Measurements from ENCODE around the gene APOC1. TPM values are rescaled to one million over a fixed set of nuclear protein-coding genes. Genes with fewer than 3 reads are reported as not detected.

APOC1 gene
- total RNA-seq, 1 donor from 2014 or later = 0.79 TPM

- H3K27me3 ChIP-seq (ENCODE audit: control insufficient read depth, insufficient read depth, low read length) = no peaks in the 10 kb centered on the region
- FAIRE-seq (no peak), DNase-seq (ENCODE audit: low read depth) (no peak)
- H3K4me3 ChIP-seq (ENCODE audit: low read depth, low read length) = no peak overlapping the region
- TF ChIP-seq CTCF (IDR thresholded peaks at IDR 0.05; ENCODE audit: insufficient read depth, low read length, severe bottlenecking) = no peak
- peaks cover 16% of the 10 kb centered on the region for H3K36me3 ChIP-seq (ENCODE audit: control insufficient read depth, insufficient read depth, low read length)
Observed at GRCh38 chr19:44903216-44903601, 11.2 kb upstream of the APOC1 start.

- peak; percentile 96 for TF ChIP-seq CTCF (IDR thresholded peaks at IDR 0.05; ENCODE audit: insufficient read depth, low read length, severe bottlenecking)
- Histone ChIP-seq H3K27me3 (ENCODE audit: control insufficient read depth, insufficient read depth, low read length) (no peaks in the 10 kb centered on the region), H3K36me3 (ENCODE audit: control insufficient read depth, insufficient read depth, low read length) (peaks cover 15% of the 10 kb centered on the region), H3K4me3 (ENCODE audit: low read depth, low read length) (no peak overlapping the region)
- no peak for FAIRE-seq
- DNase-seq (ENCODE audit: low read depth) = peak; percentile 20
Observed at GRCh38 chr19:44903602-44904425, 10.6 kb upstream of the APOC1 start.

- peak; percentile 17 for TF ChIP-seq CTCF (IDR thresholded peaks at IDR 0.05; ENCODE audit: insufficient read depth, low read length, severe bottlenecking)
- Histone ChIP-seq H3K27me3 (ENCODE audit: control insufficient read depth, insufficient read depth, low read length) (no peaks in the 10 kb centered on the region), H3K4me3 (ENCODE audit: low read depth, low read length) (no peak overlapping the region), H3K36me3 (ENCODE audit: control insufficient read depth, insufficient read depth, low read length) (peaks cover 15% of the 10 kb centered on the region)
- no peak for DNase-seq (ENCODE audit: low read depth)
- FAIRE-seq = no peak
Observed at GRCh38 chr19:44904426-44904994, 9.9 kb upstream of the APOC1 start.

GRCh38 chr19:44905437-44906160 is 8.8 kb upstream of the APOC1 start, which contains the start of gene APOE:
Gene APOE, plus strand, starts transcription at chr19:44905796. Its CDS starts 829 bp downstream, at chr19:44906625.
- peaks cover 11% of the 10 kb centered on the region for H3K36me3 ChIP-seq (ENCODE audit: control insufficient read depth, insufficient read depth, low read length)
- no peak for TF ChIP-seq CTCF (IDR thresholded peaks at IDR 0.05; ENCODE audit: insufficient read depth, low read length, severe bottlenecking)
- DNase-seq (ENCODE audit: low read depth) = no peak
- H3K27me3 ChIP-seq (ENCODE audit: control insufficient read depth, insufficient read depth, low read length) = no peaks in the 10 kb centered on the region
- peak within 1 kb of the TSS; percentile 26 for H3K4me3 ChIP-seq (ENCODE audit: low read depth, low read length)
- no peak for FAIRE-seq

GRCh38 chr19:44907613-44908012 is 6.8 kb upstream of the APOC1 start:
- TF ChIP-seq CTCF (IDR thresholded peaks at IDR 0.05; ENCODE audit: insufficient read depth, low read length, severe bottlenecking) = no peak
- DNase-seq (ENCODE audit: low read depth) = no peak

More at GRCh38 chr19:44907613-44908012, 6.8 kb upstream of the APOC1 start:
- FAIRE-seq = no peak
- peaks cover 4% of the 10 kb centered on the region for H3K36me3 ChIP-seq (ENCODE audit: control insufficient read depth, insufficient read depth, low read length)
- no peak overlapping the region for H3K4me3 ChIP-seq (ENCODE audit: low read depth, low read length)
- H3K27me3 ChIP-seq (ENCODE audit: control insufficient read depth, insufficient read depth, low read length) = no peaks in the 10 kb centered on the region

Measured in bronchial epithelial cell (primary cell).